Esophagus (tissue), 2 donors: ENCODE data around the gene UBE2B. TPM values are rescaled to one million over a fixed set of nuclear protein-coding genes. Genes with fewer than 3 reads are reported as not detected.
"Not testable (repeated sequence)": the region's sequence is repeated elsewhere in the genome, so short reads cannot be mapped to it uniquely, and the experiment has no call there.

Source experiments
- H3K27ac ChIP-seq, 2 donors: one replicate each; pipeline ENCODE4 v1.5.1; 2013; ENCODE audit warnings: low read depth in 2 of 2, mild to moderate bottlenecking in 2 of 2, inconsistent platforms in 1 of 2, low read length in 1 of 2, moderate library complexity in 1 of 2
- H3K27me3 ChIP-seq, 2 donors: one replicate each; pipeline ENCODE4 v1.6.1; 2013; ENCODE audit warnings: low read length in 2 of 2, control low read depth in 1 of 2, mild to moderate bottlenecking in 1 of 2; ENCODE audit not compliant: insufficient read depth in 2 of 2, control insufficient read depth in 1 of 2
- H3K36me3 ChIP-seq, 2 donors: one replicate each; pipeline ENCODE4 v1.6.1; 2013; ENCODE audit warnings: low read length in 1 of 2; ENCODE audit not compliant: control insufficient read depth in 2 of 2, insufficient read depth in 2 of 2
- H3K4me1 ChIP-seq, 2 donors: one replicate each; pipeline ENCODE4 v1.6.1; 2013; ENCODE audit warnings: low read length in 1 of 2; ENCODE audit not compliant: control insufficient read depth in 2 of 2, insufficient read depth in 2 of 2
- H3K4me3 ChIP-seq, 2 donors: one replicate each; pipeline ENCODE4 v1.5.1; 2013; ENCODE audit warnings: low read length in 2 of 2, mild to moderate bottlenecking in 2 of 2, low read depth in 1 of 2, moderate library complexity in 1 of 2
- H3K9me3 ChIP-seq, 2 donors: one replicate each; pipeline ENCODE4 v1.6.1; 2013; ENCODE audit warnings: mild to moderate bottlenecking in 2 of 2, low read depth in 1 of 2, low read length in 1 of 2, moderate library complexity in 1 of 2; ENCODE audit not compliant: control insufficient read depth in 2 of 2, insufficient read depth in 1 of 2
- WGBS, 2 donors: extraction: QIAGEN DNeasy Blood & Tissue Kit; methylation state at CpG; one replicate each; pipeline ENCODE4 v1.1.7; 2013; 5-methylcytosine and 5-hydroxymethylcytosine counted together
- polyA plus RNA-seq, 2 donors: library from polyadenylated mRNA; stranded (reverse); fragments of 200-250 nt; gene quantifications; one replicate each; pipeline ENCODE4 v1.2.3, GENCODE V29; 2013
- donor health status: healthy with polysubstance abuse.
- donor health status: Bipolar disorder and iron deficiency.

Gene UBE2B
- polyA plus RNA-seq = 100 to 1,000 TPM in 1 of 2 donors, 10 to 100 TPM in 1; 63.2 to 107 TPM

- peaks cover 0 to 3% of the 10 kb centered on the region in 2 donors for H3K4me1 ChIP-seq
- peak within 1 kb of the TSS; percentile 70 to 96 for H3K4me3 ChIP-seq
- no peaks in the 10 kb centered on the region for H3K9me3 ChIP-seq
- H3K36me3 ChIP-seq = no peaks in the 10 kb centered on the region
- peak within 1 kb of the TSS; percentile 95 to 98 for H3K27ac ChIP-seq
- WGBS, 2 donors = 0 to 1% methylated on average over 60 to 74 of the region's 74 CpGs
- H3K27me3 ChIP-seq = no peaks in the 10 kb centered on the region
These were observed at the start of gene UBE2B for GRCh38 chr5:134370871-134371833. Gene UBE2B, plus strand, starts transcription at chr5:134371569. Its CDS starts 27 bp downstream, at chr5:134371596.

- no peak overlapping the region for H3K27ac ChIP-seq
- H3K36me3 ChIP-seq = no peaks in the 10 kb centered on the region
- H3K4me3 ChIP-seq = no peak overlapping the region
- no peaks in the 10 kb centered on the region for H3K4me1 ChIP-seq
- no peaks in the 10 kb centered on the region for H3K27me3 ChIP-seq
- H3K9me3 ChIP-seq = peaks cover 4% of the 10 kb centered on the region in 2 donors
These were observed 44.0 kb upstream of the UBE2B start for GRCh38 chr5:134327327-134327726.

GRCh38 chr5:134328619-134329018, 42.8 kb upstream of the UBE2B start:
- no peak overlapping the region for H3K27ac ChIP-seq
- no peaks in the 10 kb centered on the region for H3K27me3 ChIP-seq
- WGBS, 2 donors = 66 to 69% methylated on average over 2 of the region's 2 CpGs
- H3K36me3 ChIP-seq = no peaks in the 10 kb centered on the region
- no peak overlapping the region for H3K4me3 ChIP-seq
- no peaks in the 10 kb centered on the region for H3K4me1 ChIP-seq
- peaks cover 4% of the 10 kb centered on the region in 2 donors for H3K9me3 ChIP-seq

- WGBS, 2 donors = 91 to 93% methylated on average over 6 of the region's 6 CpGs
- H3K9me3 ChIP-seq, H3K4me3 ChIP-seq, H3K4me1 ChIP-seq, H3K27ac ChIP-seq, H3K27me3 ChIP-seq, H3K36me3 ChIP-seq: not testable (repeated sequence)
These were observed 34.5 kb upstream of the UBE2B start for GRCh38 chr5:134336833-134337232.

GRCh38 chr5:134343500-134343899, 27.9 kb upstream of the UBE2B start:
- H3K4me3 ChIP-seq, H3K4me1 ChIP-seq, H3K9me3 ChIP-seq, H3K27ac ChIP-seq, H3K36me3 ChIP-seq, H3K27me3 ChIP-seq: not testable (repeated sequence)
- WGBS, 2 donors = 91 to 96% methylated on average over 3 of the region's 3 CpGs

GRCh38 chr5:134345476-134345875, 25.9 kb upstream of the UBE2B start:
- not testable (repeated sequence) for H3K27ac ChIP-seq, H3K9me3 ChIP-seq, H3K4me3 ChIP-seq, H3K27me3 ChIP-seq, H3K4me1 ChIP-seq, H3K36me3 ChIP-seq
- WGBS, 2 donors = 83 to 90% methylated on average over 3 of the region's 3 CpGs

- Histone ChIP-seq H3K4me1 (no peaks in the 10 kb centered on the region), H3K27me3 (no peaks in the 10 kb centered on the region), H3K27ac (peak overlapping the region in 1 of 2 donors; percentile 51), H3K4me3 (no peak overlapping the region), H3K36me3 (no peaks in the 10 kb centered on the region), H3K9me3 (no peaks in the 10 kb centered on the region)
- WGBS, 2 donors = 92 to 93% methylated on average over 2 of the region's 2 CpGs
These were observed 25.4 kb upstream of the UBE2B start for GRCh38 chr5:134345996-134346395.

GRCh38 chr5:134349463-134349862, 21.9 kb upstream of the UBE2B start:
- WGBS, 2 donors = 78 to 88% methylated on average over 4 of the region's 4 CpGs
- H3K4me1 ChIP-seq = no peaks in the 10 kb centered on the region
- no peak overlapping the region for H3K27ac ChIP-seq
- H3K9me3 ChIP-seq = no peaks in the 10 kb centered on the region
- H3K36me3 ChIP-seq = no peaks in the 10 kb centered on the region
- no peak overlapping the region for H3K4me3 ChIP-seq
- no peaks in the 10 kb centered on the region for H3K27me3 ChIP-seq

GRCh38 chr5:134355681-134356080, 15.7 kb upstream of the UBE2B start:
- Histone ChIP-seq H3K4me3 (no peak overlapping the region), H3K27me3 (no peaks in the 10 kb centered on the region), H3K4me1 (no peaks in the 10 kb centered on the region), H3K9me3 (no peaks in the 10 kb centered on the region), H3K36me3 (no peaks in the 10 kb centered on the region), H3K27ac (no peak overlapping the region)
- 92% methylated on average over 5 of the region's 5 CpGs for WGBS, 2 donors

- H3K4me3 ChIP-seq = no peak overlapping the region
- no peaks in the 10 kb centered on the region for H3K9me3 ChIP-seq
- H3K4me1 ChIP-seq = peaks cover 0 to 3% of the 10 kb centered on the region in 2 donors
- no peaks in the 10 kb centered on the region for H3K27me3 ChIP-seq
- no peak overlapping the region for H3K27ac ChIP-seq
- H3K36me3 ChIP-seq = no peaks in the 10 kb centered on the region
- 94% methylated on average over 1 of the region's 1 CpG for WGBS, 2 donors
These were observed 5.8 kb upstream of the UBE2B start for GRCh38 chr5:134365604-134366003.
